H9 (cell line): ENCODE measurements around the gene IL1RN. TPM values are rescaled to one million over a fixed set of nuclear protein-coding genes. Genes with fewer than 3 reads are reported as not detected.

Experiments used
- DNase-seq: peaks from one replicate; pipeline ENCODE4 v3.0.0-alpha.2; 2017
- H2AFZ ChIP-seq: one replicate; pipeline ENCODE4 v1.6.1; 2013; ENCODE audit warnings: mild to moderate bottlenecking, low read length, control low read depth, moderate library complexity
- H2AK5ac ChIP-seq: 2 replicates; pipeline ENCODE4 v1.6.1; 2013; ENCODE audit warnings: low read length, control low read depth, mixed read lengths; ENCODE audit not compliant: insufficient read length
- H2BK120ac ChIP-seq: one replicate; pipeline ENCODE4 v1.6.1; 2013; ENCODE audit warnings: low read depth, mild to moderate bottlenecking, low read length, control low read depth, inconsistent platforms; ENCODE audit not compliant: poor library complexity, severe bottlenecking
- H2BK12ac ChIP-seq: 2 replicates; pipeline ENCODE4 v1.6.1; 2013; ENCODE audit warnings: low read length, control low read depth, mixed read lengths, low read depth; ENCODE audit not compliant: insufficient read length
- H2BK15ac ChIP-seq: 2 replicates; pipeline ENCODE4 v1.6.1; 2013; ENCODE audit warnings: low read depth, low read length, control low read depth
- H2BK20ac ChIP-seq: one replicate; pipeline ENCODE4 v1.6.1; 2013; ENCODE audit warnings: low read depth, mild to moderate bottlenecking, low read length, control low read depth, inconsistent platforms; ENCODE audit not compliant: poor library complexity, severe bottlenecking
- H2BK5ac ChIP-seq: 2 replicates; pipeline ENCODE4 v1.6.1; 2013; ENCODE audit warnings: low read length, control low read depth, mixed read lengths; ENCODE audit not compliant: insufficient read length
- H3K14ac ChIP-seq: 2 replicates; pipeline ENCODE4 v1.6.1; 2013; ENCODE audit warnings: low read length, control low read depth; ENCODE audit not compliant: insufficient read depth
- H3K18ac ChIP-seq: 2 replicates; pipeline ENCODE4 v1.6.1; 2013; ENCODE audit warnings: low read depth, mild to moderate bottlenecking, mixed read lengths, low read length, control low read depth; ENCODE audit not compliant: insufficient read length
- H3K23ac ChIP-seq: 2 replicates; pipeline ENCODE4 v1.6.1; 2013; ENCODE audit warnings: low read length, control low read depth, mixed read lengths, low read depth; ENCODE audit not compliant: insufficient read length
- H3K23me2 ChIP-seq: 2 replicates; pipeline ENCODE4 v1.6.1; 2013; ENCODE audit warnings: low read depth, mild to moderate bottlenecking, mixed read lengths, low read length, control low read depth; ENCODE audit not compliant: insufficient read length, poor library complexity, severe bottlenecking
- H3K27ac ChIP-seq: 2 replicates; pipeline ENCODE4 v1.5.1; 2013; ENCODE audit warnings: low read length, control low read depth, mixed read lengths, low read depth; ENCODE audit not compliant: insufficient read length
- H3K27me3 ChIP-seq: 2 replicates; pipeline ENCODE4 v1.6.1; 2013; ENCODE audit warnings: low read length, control low read depth, inconsistent platforms; ENCODE audit not compliant: insufficient read depth
- H3K4ac ChIP-seq: 2 replicates; pipeline ENCODE4 v1.6.1; 2013; ENCODE audit warnings: low read depth, mild to moderate bottlenecking, control low read depth, inconsistent platforms, low read length, moderate library complexity
- H3K4me1 ChIP-seq: 2 replicates; pipeline ENCODE4 v1.6.1; 2013; ENCODE audit warnings: low read length, control low read depth, inconsistent platforms; ENCODE audit not compliant: insufficient read depth
- H3K4me2 ChIP-seq: 2 replicates; pipeline ENCODE4 v1.6.1; 2013; ENCODE audit warnings: low read length, control low read depth, mixed read lengths; ENCODE audit not compliant: insufficient read length, insufficient read depth
- H3K56ac ChIP-seq: 2 replicates; pipeline ENCODE4 v1.6.1; 2013; ENCODE audit warnings: low read depth, mild to moderate bottlenecking, mixed read lengths, low read length, control low read depth; ENCODE audit not compliant: insufficient read length
- H3K79me1 ChIP-seq: 2 replicates; pipeline ENCODE4 v1.6.1; 2013; ENCODE audit warnings: low read depth, mild to moderate bottlenecking, moderate library complexity, low read length, control low read depth, inconsistent platforms; ENCODE audit not compliant: insufficient read depth, poor library complexity, severe bottlenecking
- H3K79me2 ChIP-seq: 2 replicates; pipeline ENCODE4 v1.6.1; 2013; ENCODE audit warnings: low read length, control low read depth, inconsistent platforms; ENCODE audit not compliant: insufficient read depth
- H3K9ac ChIP-seq: 2 replicates; pipeline ENCODE4 v1.6.1; 2013; ENCODE audit warnings: low read length, control low read depth, mixed read lengths; ENCODE audit not compliant: insufficient read length; ENCODE audit errors: extremely low read depth
- H3K9me3 ChIP-seq: one replicate; pipeline ENCODE4 v1.6.1; 2013; ENCODE audit warnings: low read depth, low read length, inconsistent platforms; ENCODE audit not compliant: control insufficient read depth
- H3T11ph ChIP-seq: one replicate; pipeline ENCODE4 v1.6.1; 2013; ENCODE audit warnings: mild to moderate bottlenecking, low read length, control low read depth, inconsistent platforms
- H4K20me1 ChIP-seq: one replicate; pipeline ENCODE4 v1.6.1; 2013; ENCODE audit not compliant: control insufficient read depth, insufficient read length, insufficient read depth
- H4K5ac ChIP-seq: 2 replicates; pipeline ENCODE4 v1.6.1; 2013; ENCODE audit warnings: low read depth, mild to moderate bottlenecking, mixed read lengths, low read length, control low read depth; ENCODE audit not compliant: insufficient read length
- H4K8ac ChIP-seq: replicated peaks from 2 replicates; pipeline ENCODE4 v1.6.1; 2013; ENCODE audit warnings: low read length, control low read depth, mixed read lengths, low read depth; ENCODE audit not compliant: insufficient read length
- H4K91ac ChIP-seq: 2 replicates; pipeline ENCODE4 v1.6.1; 2013; ENCODE audit warnings: low read depth, mild to moderate bottlenecking, moderate library complexity, mixed read lengths, low read length, control low read depth; ENCODE audit not compliant: insufficient read length
- H3K27ac Mint-ChIP-seq, 3 experiments: 2 replicates in 2 of 3; 3 replicates in 1 of 3; pipeline ENCODE4 v1.8.0; 2020 to 2021; ENCODE audit warnings: mixed read lengths in 3 of 3, mild to moderate bottlenecking in 1 of 3, moderate library complexity in 1 of 3
- H3K27me3 Mint-ChIP-seq: 2 replicates; pipeline ENCODE4 v1.8.0; 2021; ENCODE audit warnings: low read depth, mild to moderate bottlenecking, moderate library complexity, mixed read lengths
- H3K36me3 Mint-ChIP-seq, 3 experiments: 2 replicates in 2 of 3; 3 replicates in 1 of 3; pipeline ENCODE4 v1.8.0; 2020 to 2021; ENCODE audit warnings: low read depth in 3 of 3, mixed read lengths in 3 of 3; ENCODE audit not compliant: insufficient read depth in 1 of 3
- H3K4me1 Mint-ChIP-seq, 2 experiments: 2 replicates each; pipeline ENCODE4 v1.8.0; 2020; ENCODE audit warnings: mixed read lengths in 2 of 2
- H3K4me3 Mint-ChIP-seq, 2 experiments: 2 replicates in 1 of 2; 3 replicates in 1 of 2; pipeline ENCODE4 v1.8.0; 2020 to 2021; ENCODE audit warnings: mild to moderate bottlenecking in 2 of 2, mixed read lengths in 2 of 2, moderate library complexity in 1 of 2
- H3K9me3 Mint-ChIP-seq, 2 experiments: 2 replicates in 1 of 2; 3 replicates in 1 of 2; pipeline ENCODE4 v1.8.0; 2020; ENCODE audit warnings: mild to moderate bottlenecking in 2 of 2, mixed read lengths in 2 of 2, moderate library complexity in 1 of 2
- CTCF ChIP-seq: fragments of 200-600 bp; sonication (generic); conservative IDR thresholded peaks from 3 replicates; pipeline ENCODE4 v1.8.0; 2021; ENCODE audit warnings: antibody characterized with exemption, mild to moderate bottlenecking
- WGBS: extraction: QIAGEN DNeasy Blood & Tissue Kit; methylation state at CpG from one replicate; pipeline ENCODE4 v1.1.7; 2013; ENCODE audit warnings: missing lambda C conversion rate, low lambda C conversion rate, mixed read lengths; ENCODE audit not compliant: insufficient read length; ENCODE audit errors: extremely low coverage; 5-methylcytosine and 5-hydroxymethylcytosine counted together
- total RNA-seq: library from RNA; stranded (reverse); gene quantifications from 2 replicates; pipeline ENCODE4 v1.2.1, GENCODE V29; 2021

The IL1RN gene
- total RNA-seq, 1 experiment from 2014 or later, result not detected

DNA sequence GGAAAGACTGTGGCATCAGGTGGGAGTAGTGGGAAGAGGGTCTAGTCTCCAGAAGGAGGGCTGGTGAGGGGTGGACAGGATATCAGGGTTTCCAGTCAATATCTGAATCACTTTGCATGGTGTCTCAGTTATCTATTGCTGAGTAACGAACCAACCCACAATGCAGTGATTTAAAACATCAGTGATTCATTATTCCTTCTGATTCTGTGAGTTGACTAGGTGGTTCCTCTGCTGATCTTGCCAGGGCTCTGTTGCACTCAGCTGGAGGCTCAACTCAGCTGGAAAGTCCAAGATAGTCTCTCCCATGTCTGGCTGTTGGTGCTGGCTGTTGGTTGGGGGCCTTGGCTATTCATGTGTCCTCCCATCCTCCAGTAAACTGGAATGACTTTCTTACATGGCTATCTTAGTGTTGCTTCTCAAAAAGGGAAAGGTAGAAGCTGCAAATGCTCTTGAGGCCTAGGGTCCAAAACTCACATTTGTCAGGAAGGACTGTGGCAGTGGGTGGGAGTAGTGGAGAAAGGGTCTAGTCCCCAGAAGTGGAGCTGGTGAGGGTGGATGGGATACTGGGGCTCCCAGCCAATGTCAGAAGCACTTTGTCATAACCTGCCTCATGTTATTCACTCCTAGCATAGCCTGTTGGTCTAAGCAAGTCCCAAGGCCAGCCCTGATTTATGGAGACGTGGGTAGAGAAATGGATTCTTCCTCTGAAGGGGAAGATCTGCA, 45.7 kb upstream of the IL1RN start:
- no peak overlapping the region for H3K4me2 ChIP-seq
- no peak overlapping the region for H2BK12ac ChIP-seq
- no peaks in the 10 kb centered on the region for H3K4me1 ChIP-seq
- H3K27me3 ChIP-seq, result no peaks in the 10 kb centered on the region
- H3K9me3 Mint-ChIP-seq, result peaks cover 0 to 6% of the 10 kb centered on the region in 2 experiments; a peak in 1 of 5 replicates
- H3K56ac ChIP-seq, result no peak overlapping the region
- no peaks in the 10 kb centered on the region for H3K79me2 ChIP-seq
- H4K5ac ChIP-seq, result no peak overlapping the region
- no peak for TF ChIP-seq CTCF
- H3K79me1 ChIP-seq, result no peaks in the 10 kb centered on the region
- H3K9me3 ChIP-seq, result no peaks in the 10 kb centered on the region
- H3K23me2 ChIP-seq, result no peaks in the 10 kb centered on the region
- H3K9ac ChIP-seq, result no peak overlapping the region
- no peak overlapping the region for H2BK20ac ChIP-seq
- no peak overlapping the region for H4K8ac ChIP-seq
- no CpG with 5 or more reads among the region's 2 CpGs for WGBS
- no peak overlapping the region for H2BK5ac ChIP-seq
- no peak overlapping the region for H3K14ac ChIP-seq
- DNase-seq, result no peak
- H4K91ac ChIP-seq, result no peak overlapping the region
- H3K36me3 Mint-ChIP-seq, result no peaks in the 10 kb centered on the region
- H2AFZ ChIP-seq, result no peak overlapping the region
- H3K4ac ChIP-seq, result no peak overlapping the region
- no peak overlapping the region for H3K27ac ChIP-seq
- no peak overlapping the region for H2BK15ac ChIP-seq
- no peak overlapping the region for H2AK5ac ChIP-seq
- H3K4me1 Mint-ChIP-seq, result peaks cover 5 to 6% of the 10 kb centered on the region in 2 experiments
- peaks cover 38% of the 10 kb centered on the region for H3K27me3 Mint-ChIP-seq
- H3K4me3 Mint-ChIP-seq, result no peak overlapping the region
- H4K20me1 ChIP-seq, result no peaks in the 10 kb centered on the region
- no peak overlapping the region for H3K27ac Mint-ChIP-seq
- no peak overlapping the region for H2BK120ac ChIP-seq
- no peak overlapping the region for H3K23ac ChIP-seq
- no peak overlapping the region for H3K18ac ChIP-seq
- H3T11ph ChIP-seq, result no peak overlapping the region
